HUES48 (cell line): ENCODE measurements around the gene PSMB4.
"Not testable (repeated sequence)": the region's sequence is repeated elsewhere in the genome, so short reads cannot be mapped to it uniquely, and the experiment has no call there.

Experiments
- H3K27ac ChIP-seq: one replicate; pipeline ENCODE4 v1.7.0; 2013; ENCODE audit warnings: low read depth, low read length, inconsistent platforms
- H3K27me3 ChIP-seq: 2 replicates; pipeline ENCODE4 v1.6.1; 2013; ENCODE audit warnings: mild to moderate bottlenecking, low read length; ENCODE audit not compliant: control insufficient read depth, insufficient read depth
- H3K36me3 ChIP-seq: 2 replicates; pipeline ENCODE4 v1.6.1; 2013; ENCODE audit warnings: low read length; ENCODE audit not compliant: control insufficient read depth, insufficient read depth
- H3K4me1 ChIP-seq: 2 replicates; pipeline ENCODE4 v1.6.1; 2013; ENCODE audit warnings: mild to moderate bottlenecking, low read length; ENCODE audit not compliant: control insufficient read depth, insufficient read depth
- H3K4me3 ChIP-seq: 2 replicates; pipeline ENCODE4 v1.5.1; 2013; ENCODE audit warnings: mild to moderate bottlenecking, low read depth, low read length
- H3K9ac ChIP-seq: 2 replicates; pipeline ENCODE4 v1.6.1; 2013; ENCODE audit warnings: mild to moderate bottlenecking, low read depth, low read length, moderate library complexity
- H3K9me3 ChIP-seq: 2 replicates; pipeline ENCODE4 v1.6.1; 2013; ENCODE audit warnings: low read length; ENCODE audit not compliant: control insufficient read depth, insufficient read depth

The PSMB4 gene

DNA sequence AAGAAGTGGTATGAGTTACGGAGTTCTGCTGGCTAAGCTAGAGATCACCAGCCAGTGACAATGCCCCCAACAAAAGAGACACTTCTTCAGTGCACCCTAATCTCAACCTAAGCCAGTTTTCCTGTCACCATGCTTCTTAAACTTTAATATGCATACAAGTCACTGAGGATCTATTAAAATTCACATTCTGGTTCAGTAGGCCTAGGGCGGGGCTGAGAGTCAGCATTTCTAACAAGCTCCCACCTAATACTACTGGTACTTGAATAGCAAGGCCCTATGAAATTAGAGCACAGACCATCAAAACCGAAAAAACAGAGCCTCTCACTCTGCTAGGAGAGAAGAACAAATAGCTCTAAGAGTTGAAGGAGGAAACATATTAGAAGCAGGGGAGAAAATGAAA, 7.9 kb downstream of the PSMB4 start:
- H3K9me3 ChIP-seq = no peaks in the 10 kb centered on the region
- no peak overlapping the region for H3K27ac ChIP-seq
- no peak overlapping the region for H3K9ac ChIP-seq
- H3K4me3 ChIP-seq = no peak overlapping the region
- no peaks in the 10 kb centered on the region for H3K4me1 ChIP-seq
- peaks cover 99% of the 10 kb centered on the region for H3K36me3 ChIP-seq
- no peaks in the 10 kb centered on the region for H3K27me3 ChIP-seq

GRCh38 chr1:151408891-151409290, 9.5 kb downstream of the PSMB4 start:
- H3K36me3 ChIP-seq = peaks cover 95% of the 10 kb centered on the region
- H3K4me1 ChIP-seq = no peaks in the 10 kb centered on the region
- no peak overlapping the region for H3K27ac ChIP-seq

DNA sequence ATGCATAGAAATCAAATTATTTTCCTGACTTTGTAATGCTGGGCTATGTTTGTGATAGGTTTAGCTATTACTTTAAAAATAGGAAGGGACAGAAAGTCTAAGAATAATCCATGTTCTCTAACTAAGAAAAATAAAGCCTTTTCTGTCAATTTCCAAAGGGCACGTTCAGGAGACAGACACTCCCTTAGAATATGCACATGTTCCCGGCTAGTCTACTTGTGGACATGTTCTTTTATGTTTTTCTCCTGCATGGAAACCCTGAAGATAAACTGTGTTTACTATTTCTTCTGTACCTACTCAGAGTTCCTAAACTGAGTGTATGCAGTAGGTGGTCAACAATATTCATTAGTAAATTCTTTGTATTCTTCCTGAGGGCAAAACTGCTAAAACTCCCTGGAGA, 12.5 kb downstream of the PSMB4 start:
- Histone ChIP-seq H3K36me3 (peaks cover 93% of the 10 kb centered on the region), H3K27me3 (no peaks in the 10 kb centered on the region), H3K4me3 (no peak overlapping the region), H3K4me1 (no peaks in the 10 kb centered on the region), H3K9me3 (no peaks in the 10 kb centered on the region), H3K27ac (no peak overlapping the region), H3K9ac (no peak overlapping the region)

More at GRCh38 chr1:151408891-151409290, 9.5 kb downstream of the PSMB4 start:
- no peak overlapping the region for H3K9ac ChIP-seq
- no peak overlapping the region for H3K4me3 ChIP-seq
- no peaks in the 10 kb centered on the region for H3K27me3 ChIP-seq
- H3K9me3 ChIP-seq = no peaks in the 10 kb centered on the region

GRCh38 chr1:151416231-151416630, 16.9 kb downstream of the PSMB4 start:
- Histone ChIP-seq H3K27me3 (no peaks in the 10 kb centered on the region), H3K9me3 (no peaks in the 10 kb centered on the region), H3K27ac (no peak overlapping the region), H3K4me3 (no peak overlapping the region), H3K4me1 (no peaks in the 10 kb centered on the region), H3K36me3 (peaks cover 91% of the 10 kb centered on the region), H3K9ac (no peak overlapping the region)

GRCh38 chr1:151418081-151418480, 18.7 kb downstream of the PSMB4 start:
- Histone ChIP-seq H3K36me3 (peaks cover 92% of the 10 kb centered on the region), H3K9me3 (no peaks in the 10 kb centered on the region), H3K27me3 (no peaks in the 10 kb centered on the region), H3K27ac (no peak overlapping the region), H3K9ac (no peak overlapping the region), H3K4me1 (no peaks in the 10 kb centered on the region), H3K4me3 (no peak overlapping the region)

- peaks cover 96% of the 10 kb centered on the region for H3K36me3 ChIP-seq
These were observed 20.4 kb downstream of the PSMB4 start for GRCh38 chr1:151419819-151420218.

GRCh38 chr1:151425103-151425502, 25.7 kb downstream of the PSMB4 start:
- Histone ChIP-seq H3K36me3 (peaks cover 98% of the 10 kb centered on the region), H3K27ac (no peak overlapping the region), H3K9me3 (no peaks in the 10 kb centered on the region), H3K9ac (no peak overlapping the region), H3K4me1 (no peaks in the 10 kb centered on the region), H3K4me3 (no peak overlapping the region), H3K27me3 (no peaks in the 10 kb centered on the region)

More at GRCh38 chr1:151419819-151420218, 20.4 kb downstream of the PSMB4 start:
- H3K4me3 ChIP-seq = no peak overlapping the region
- H3K9ac ChIP-seq = no peak overlapping the region
- no peaks in the 10 kb centered on the region for H3K27me3 ChIP-seq
- no peaks in the 10 kb centered on the region for H3K4me1 ChIP-seq
- no peak overlapping the region for H3K27ac ChIP-seq
- no peaks in the 10 kb centered on the region for H3K9me3 ChIP-seq

DNA sequence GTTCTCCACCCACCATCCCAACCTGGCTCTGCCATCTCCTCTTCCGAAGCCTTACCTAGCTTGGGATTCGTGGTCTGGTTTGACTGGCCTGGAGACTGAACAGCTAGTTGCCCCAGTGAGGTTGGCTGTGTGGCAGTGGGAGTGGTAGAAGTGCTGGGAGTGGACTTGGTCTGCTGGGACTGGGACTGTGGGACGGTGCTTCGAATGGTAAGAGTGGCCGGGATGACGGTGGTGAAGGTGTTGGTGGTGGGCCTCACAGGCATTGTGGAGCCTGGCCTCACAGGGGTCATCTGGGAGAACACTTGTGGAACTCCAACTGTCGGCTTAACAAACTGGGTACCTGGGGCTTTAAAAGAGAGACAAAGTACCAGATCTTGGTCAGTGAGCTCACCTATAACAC, 28.7 kb downstream of the PSMB4 start:
- H3K36me3 ChIP-seq = peaks cover 75% of the 10 kb centered on the region
- H3K27ac ChIP-seq = no peak overlapping the region
- no peak overlapping the region for H3K9ac ChIP-seq

GRCh38 chr1:151433827-151434226, 34.5 kb downstream of the PSMB4 start:
- H3K9me3 ChIP-seq, H3K27me3 ChIP-seq, H3K27ac ChIP-seq, H3K4me3 ChIP-seq, H3K9ac ChIP-seq, H3K4me1 ChIP-seq: not testable (repeated sequence)
- H3K36me3 ChIP-seq = peaks cover 25% of the 10 kb centered on the region

More for the DNA sequence above, 28.7 kb downstream of the PSMB4 start:
- H3K9me3 ChIP-seq = no peaks in the 10 kb centered on the region
- no peaks in the 10 kb centered on the region for H3K4me1 ChIP-seq
- no peak overlapping the region for H3K4me3 ChIP-seq
- H3K27me3 ChIP-seq = no peaks in the 10 kb centered on the region

DNA sequence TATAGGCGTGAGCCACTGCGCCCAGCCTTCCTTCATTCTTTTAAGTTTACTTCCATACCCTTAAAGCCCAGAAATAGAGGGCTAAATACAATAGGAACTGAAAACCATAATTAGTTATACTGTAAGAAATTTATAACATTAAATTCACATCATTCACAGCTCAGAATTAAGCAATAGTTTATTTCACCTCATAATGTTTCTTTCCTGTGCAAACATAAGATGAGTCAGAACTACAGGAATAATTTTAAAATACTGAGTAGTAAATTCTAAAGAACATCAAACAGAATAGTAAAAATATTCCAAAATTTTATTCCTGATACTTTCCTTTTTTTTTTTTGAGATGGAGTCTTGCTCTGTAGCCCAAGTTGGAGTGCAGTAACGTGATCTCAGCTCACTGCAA, 35.8 kb downstream of the PSMB4 start:
- Histone ChIP-seq H3K27me3 (no peaks in the 10 kb centered on the region), H3K36me3 (peaks cover 19% of the 10 kb centered on the region), H3K4me3 (no peak overlapping the region), H3K9ac (no peak overlapping the region), H3K4me1 (no peaks in the 10 kb centered on the region), H3K27ac (no peak overlapping the region), H3K9me3 (no peaks in the 10 kb centered on the region)

- Histone ChIP-seq H3K4me1 (no peaks in the 10 kb centered on the region), H3K9me3 (no peaks in the 10 kb centered on the region), H3K4me3 (no peak overlapping the region), H3K36me3 (peaks cover 31% of the 10 kb centered on the region), H3K27me3 (no peaks in the 10 kb centered on the region), H3K27ac (no peak overlapping the region), H3K9ac (no peak overlapping the region)
These were observed 37.6 kb downstream of the PSMB4 start for GRCh38 chr1:151436985-151437384.

GRCh38 chr1:151437396-151437795, 38.0 kb downstream of the PSMB4 start:
- H3K4me1 ChIP-seq, H3K27ac ChIP-seq, H3K4me3 ChIP-seq, H3K9me3 ChIP-seq, H3K27me3 ChIP-seq, H3K9ac ChIP-seq: not testable (repeated sequence)
- peaks cover 32% of the 10 kb centered on the region for H3K36me3 ChIP-seq
